K562 (cell line): Measurements from ENCODE around the gene CNN3. TPM values are rescaled to one million over a fixed set of nuclear protein-coding genes. Genes with fewer than 3 reads are reported as not detected.

Experiments used
- CAMTA2 ChIP-seq: fragments of 250-450 bp; sonication (Bioruptor Pico); conservative IDR thresholded peaks from 2 replicates; pipeline ENCODE4 v1.5.1; 2022
- E2F3 ChIP-seq: fragments of 250-450 bp; sonication (Bioruptor Pico); IDR thresholded peaks from 2 replicates; pipeline ENCODE4 v1.4.0; 2020; ENCODE audit warnings: mild to moderate bottlenecking
- FIP1L1 ChIP-seq: fragments of 200-400 bp; formaldehyde crosslinking; IDR thresholded peaks from 2 replicates; pipeline ENCODE4 v1.6.1; 2018; ENCODE audit warnings: mild to moderate bottlenecking, low read depth, low read length; ENCODE audit not compliant: poor library complexity, severe bottlenecking
- HDAC2 ChIP-seq: fragments of 450-650 bp; IDR thresholded peaks from 2 replicates; pipeline ENCODE4 v1.6.1; 2016; ENCODE audit warnings: mild to moderate bottlenecking
- NR1H2 ChIP-seq: sonication (generic); formaldehyde crosslinking; IDR thresholded peaks from 2 replicates; pipeline ENCODE4 v1.4.0; 2020; ENCODE audit warnings: mild to moderate bottlenecking, missing genetic modification reagents
- POLR2G ChIP-seq: fragments of 200-400 bp; formaldehyde crosslinking; IDR thresholded peaks from 2 replicates; pipeline ENCODE4 v1.6.1; 2017; ENCODE audit warnings: low read depth, mild to moderate bottlenecking, antibody characterized with exemption, low read length, moderate library complexity
- RBM34 ChIP-seq: fragments of 200-400 bp; formaldehyde crosslinking; IDR thresholded peaks from 2 replicates; pipeline ENCODE4 v1.6.1; 2018; ENCODE audit warnings: low read length, borderline replicate concordance; ENCODE audit not compliant: insufficient read depth
- RUNX1 ChIP-seq: sonication (generic); IDR thresholded peaks from 2 replicates; pipeline ENCODE4 v1.6.1; 2016; ENCODE audit warnings: antibody characterized with exemption, low read depth
- TEAD2 ChIP-seq: fragments of 450-650 bp; IDR thresholded peaks from 2 replicates; pipeline ENCODE4 v1.6.1; 2016; ENCODE audit warnings: missing genetic modification characterization, control low read depth, missing compliant biosample characterization
- TSC22D4 ChIP-seq: fragments of 450-650 bp; IDR thresholded peaks from 2 replicates; pipeline ENCODE4 v1.6.1; 2016; ENCODE audit warnings: missing genetic modification characterization, missing biosample characterization, control low read depth
- U2AF2 ChIP-seq: fragments of 200-400 bp; formaldehyde crosslinking; optimal IDR thresholded peaks from 2 replicates; pipeline ENCODE3; 2017; ENCODE audit warnings: low read depth, mild to moderate bottlenecking, low read length
- ZNF121 ChIP-seq: sonication (generic); formaldehyde crosslinking; conservative IDR thresholded peaks from 2 replicates; pipeline ENCODE4 v1.8.0; 2022; ENCODE audit warnings: missing genetic modification reagents
- ZNF408 ChIP-seq: fragments of 250-450 bp; sonication (Bioruptor Pico); IDR thresholded peaks from 2 replicates; pipeline ENCODE4 v1.4.0; 2020; ENCODE audit warnings: low read depth, mild to moderate bottlenecking, moderate library complexity
- ZNF644 ChIP-seq: fragments of 200-800 bp; sonication (Bioruptor generic); IDR thresholded peaks from 2 replicates; pipeline ENCODE4 v1.6.1; 2016; ENCODE audit warnings: low read depth, missing genetic modification characterization, missing compliant biosample characterization
- ZNF77 ChIP-seq: fragments of 250-450 bp; sonication (Bioruptor Pico); IDR thresholded peaks from 2 replicates; pipeline ENCODE4 v1.5.0; 2020
- polyA plus RNA-seq, 8 experiments: library from polyadenylated mRNA; depleted of rRNA in 4 of 8; stranded (reverse) in 5 of 8; unstranded in 3 of 8; fragments of >200 nt; fragmentation: Nextera tagmentation in 2 of 8; fragmentation: Illumina TruSeq in 1 of 8; extraction: Ambion mirVana in 2 of 8; extraction: Trizol in 1 of 8; gene quantifications; 2 replicates each; pipeline versions ENCODE4 v1.2.1 to v1.2.3, GENCODE V29; 2011 to 2014; ENCODE audit warnings: inconsistent platforms in 1 of 8, missing spikeins in 1 of 8
- total RNA-seq, 7 experiments: library from RNA; depleted of rRNA in 6 of 7; stranded (reverse); fragments of >200 nt in 6 of 7; fragmentation: Illumina TruSeq in 2 of 7; extraction: Trizol in 2 of 7; gene quantifications; 2 replicates each; pipeline versions ENCODE4 v1.2.1 to v1.2.3, GENCODE V29; 2011 to 2021; ENCODE audit warnings: low replicate concordance in 1 of 7
- TF ChIP-seq, protein P1 (sequence below): fragments of 150-350 bp; conservative IDR thresholded peaks from 2 replicates; pipeline ENCODE4 v1.6.1; 2014; ENCODE audit warnings: low read length
- TF ChIP-seq, protein P2 (sequence below): conservative IDR thresholded peaks from 2 replicates; pipeline ENCODE4 v1.6.1; 2011; ENCODE audit warnings: low read depth, mild to moderate bottlenecking, low read length; ENCODE audit not compliant: control insufficient read depth
- TF ChIP-seq, protein P3 (sequence below): IDR thresholded peaks from 2 replicates; pipeline ENCODE4 v1.6.1; 2011; ENCODE audit warnings: borderline replicate concordance, low read depth, mild to moderate bottlenecking, moderate library complexity, low read length; ENCODE audit not compliant: insufficient read depth, poor library complexity, severe bottlenecking
- TF ChIP-seq, protein P4 (sequence below): fragments of 250-450 bp; sonication (Bioruptor Pico); IDR thresholded peaks from 2 replicates; pipeline ENCODE4 v1.8.0; 2022; ENCODE audit warnings: moderate library complexity, mild to moderate bottlenecking, inconsistent platforms
- TF ChIP-seq, protein P5 (sequence below): fragments of 450-650 bp; IDR thresholded peaks from 2 replicates; pipeline ENCODE4 v1.6.1; 2016

CNN3 gene
- total and polyA plus RNA-seq, 9 of the 15 experiments (the other 6 are each of a cell fraction or from before 2014, with no cell fraction given), result 0.06 to 0.62 (median 0.18) TPM; not detected in 4

DNA sequence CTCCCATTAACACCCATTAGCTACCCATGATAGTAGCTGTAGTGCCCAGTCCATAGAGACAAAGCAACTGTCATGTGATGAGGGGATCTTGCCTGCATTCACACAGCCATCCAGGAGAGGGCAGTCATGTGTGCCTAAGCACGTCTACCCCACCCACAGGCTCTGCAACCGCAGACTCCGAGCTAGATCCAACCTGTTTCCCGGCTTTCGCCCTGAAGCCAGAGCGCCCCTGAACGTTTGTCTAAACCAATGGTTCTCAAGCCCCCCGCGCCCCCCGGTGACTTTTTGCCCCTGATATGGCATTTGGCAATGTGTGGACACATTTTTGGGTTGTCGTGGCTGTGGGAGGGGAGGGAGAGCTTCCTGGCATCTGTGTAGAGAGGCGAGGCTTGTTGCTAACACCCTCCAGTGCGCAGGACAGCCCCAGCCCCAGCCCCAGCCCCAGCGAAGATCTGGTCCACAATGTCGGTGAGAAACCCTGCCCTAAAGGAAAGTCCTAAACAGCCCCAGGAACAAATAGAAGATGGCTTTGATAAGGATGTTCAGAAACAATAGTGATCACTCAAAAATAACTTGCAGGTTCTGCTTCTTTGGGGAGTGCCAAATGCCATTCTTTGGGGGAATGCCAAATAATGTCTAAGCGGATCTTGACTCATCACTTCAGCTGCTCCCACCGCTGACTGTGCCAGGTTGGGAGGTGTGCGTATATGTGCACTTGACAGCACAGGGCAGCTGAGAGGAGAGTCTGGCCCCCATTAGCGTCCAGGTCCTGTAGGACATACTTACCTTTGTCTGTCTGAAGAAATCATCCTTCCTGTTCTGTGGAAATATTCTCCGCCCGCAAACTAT, 72.2 kb downstream of the CNN3 start (continued):
- TF ChIP-seq, protein P1, sequence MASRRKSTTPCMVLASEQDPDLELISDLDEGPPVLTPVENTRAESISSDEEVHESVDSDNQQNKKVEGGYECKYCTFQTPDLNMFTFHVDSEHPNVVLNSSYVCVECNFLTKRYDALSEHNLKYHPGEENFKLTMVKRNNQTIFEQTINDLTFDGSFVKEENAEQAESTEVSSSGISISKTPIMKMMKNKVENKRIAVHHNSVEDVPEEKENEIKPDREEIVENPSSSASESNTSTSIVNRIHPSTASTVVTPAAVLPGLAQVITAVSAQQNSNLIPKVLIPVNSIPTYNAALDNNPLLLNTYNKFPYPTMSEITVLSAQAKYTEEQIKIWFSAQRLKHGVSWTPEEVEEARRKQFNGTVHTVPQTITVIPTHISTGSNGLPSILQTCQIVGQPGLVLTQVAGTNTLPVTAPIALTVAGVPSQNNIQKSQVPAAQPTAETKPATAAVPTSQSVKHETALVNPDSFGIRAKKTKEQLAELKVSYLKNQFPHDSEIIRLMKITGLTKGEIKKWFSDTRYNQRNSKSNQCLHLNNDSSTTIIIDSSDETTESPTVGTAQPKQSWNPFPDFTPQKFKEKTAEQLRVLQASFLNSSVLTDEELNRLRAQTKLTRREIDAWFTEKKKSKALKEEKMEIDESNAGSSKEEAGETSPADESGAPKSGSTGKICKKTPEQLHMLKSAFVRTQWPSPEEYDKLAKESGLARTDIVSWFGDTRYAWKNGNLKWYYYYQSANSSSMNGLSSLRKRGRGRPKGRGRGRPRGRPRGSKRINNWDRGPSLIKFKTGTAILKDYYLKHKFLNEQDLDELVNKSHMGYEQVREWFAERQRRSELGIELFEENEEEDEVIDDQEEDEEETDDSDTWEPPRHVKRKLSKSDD, result no peak
- no peak for TF ChIP-seq ZNF77 (CRISPR knock-in tag)
- TF ChIP-seq E2F3, result no peak
- TF ChIP-seq ZNF644, result no peak
- TF ChIP-seq HDAC2, result no peak
- TF ChIP-seq RUNX1, result no peak
- TF ChIP-seq TEAD2, result no peak
- TF ChIP-seq, protein P2, sequence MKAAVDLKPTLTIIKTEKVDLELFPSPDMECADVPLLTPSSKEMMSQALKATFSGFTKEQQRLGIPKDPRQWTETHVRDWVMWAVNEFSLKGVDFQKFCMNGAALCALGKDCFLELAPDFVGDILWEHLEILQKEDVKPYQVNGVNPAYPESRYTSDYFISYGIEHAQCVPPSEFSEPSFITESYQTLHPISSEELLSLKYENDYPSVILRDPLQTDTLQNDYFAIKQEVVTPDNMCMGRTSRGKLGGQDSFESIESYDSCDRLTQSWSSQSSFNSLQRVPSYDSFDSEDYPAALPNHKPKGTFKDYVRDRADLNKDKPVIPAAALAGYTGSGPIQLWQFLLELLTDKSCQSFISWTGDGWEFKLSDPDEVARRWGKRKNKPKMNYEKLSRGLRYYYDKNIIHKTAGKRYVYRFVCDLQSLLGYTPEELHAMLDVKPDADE, result no peak
- TF ChIP-seq RBM34, result no peak
- TF ChIP-seq, protein P3, sequence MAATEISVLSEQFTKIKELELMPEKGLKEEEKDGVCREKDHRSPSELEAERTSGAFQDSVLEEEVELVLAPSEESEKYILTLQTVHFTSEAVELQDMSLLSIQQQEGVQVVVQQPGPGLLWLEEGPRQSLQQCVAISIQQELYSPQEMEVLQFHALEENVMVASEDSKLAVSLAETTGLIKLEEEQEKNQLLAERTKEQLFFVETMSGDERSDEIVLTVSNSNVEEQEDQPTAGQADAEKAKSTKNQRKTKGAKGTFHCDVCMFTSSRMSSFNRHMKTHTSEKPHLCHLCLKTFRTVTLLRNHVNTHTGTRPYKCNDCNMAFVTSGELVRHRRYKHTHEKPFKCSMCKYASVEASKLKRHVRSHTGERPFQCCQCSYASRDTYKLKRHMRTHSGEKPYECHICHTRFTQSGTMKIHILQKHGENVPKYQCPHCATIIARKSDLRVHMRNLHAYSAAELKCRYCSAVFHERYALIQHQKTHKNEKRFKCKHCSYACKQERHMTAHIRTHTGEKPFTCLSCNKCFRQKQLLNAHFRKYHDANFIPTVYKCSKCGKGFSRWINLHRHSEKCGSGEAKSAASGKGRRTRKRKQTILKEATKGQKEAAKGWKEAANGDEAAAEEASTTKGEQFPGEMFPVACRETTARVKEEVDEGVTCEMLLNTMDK, result no peak
- no peak for TF ChIP-seq CAMTA2 (CRISPR knock-in tag)
- TF ChIP-seq, protein P4, sequence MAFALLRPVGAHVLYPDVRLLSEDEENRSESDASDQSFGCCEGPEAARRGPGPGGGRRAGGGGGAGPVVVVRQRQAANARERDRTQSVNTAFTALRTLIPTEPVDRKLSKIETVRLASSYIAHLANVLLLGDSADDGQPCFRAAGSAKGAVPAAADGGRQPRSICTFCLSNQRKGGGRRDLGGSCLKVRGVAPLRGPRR (CRISPR knock-in tag), result no peak
- TF ChIP-seq, protein P5, sequence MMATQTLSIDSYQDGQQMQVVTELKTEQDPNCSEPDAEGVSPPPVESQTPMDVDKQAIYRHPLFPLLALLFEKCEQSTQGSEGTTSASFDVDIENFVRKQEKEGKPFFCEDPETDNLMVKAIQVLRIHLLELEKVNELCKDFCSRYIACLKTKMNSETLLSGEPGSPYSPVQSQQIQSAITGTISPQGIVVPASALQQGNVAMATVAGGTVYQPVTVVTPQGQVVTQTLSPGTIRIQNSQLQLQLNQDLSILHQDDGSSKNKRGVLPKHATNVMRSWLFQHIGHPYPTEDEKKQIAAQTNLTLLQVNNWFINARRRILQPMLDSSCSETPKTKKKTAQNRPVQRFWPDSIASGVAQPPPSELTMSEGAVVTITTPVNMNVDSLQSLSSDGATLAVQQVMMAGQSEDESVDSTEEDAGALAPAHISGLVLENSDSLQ, result peak; percentile 37; the same call in 1 of the 2 replicates
- TF ChIP-seq U2AF2, result no peak
- TF ChIP-seq TSC22D4 (tag), result no peak
- TF ChIP-seq FIP1L1, result no peak
- TF ChIP-seq POLR2G, result no peak
- no peak for TF ChIP-seq NR1H2
- TF ChIP-seq ZNF121 (CRISPR knock-in tag), result no peak
- TF ChIP-seq ZNF408 (CRISPR knock-in tag), result no peak
